ENCODE measurements around the gene AATK. TPM values are rescaled to one million over a fixed set of nuclear protein-coding genes. Genes with fewer than 3 reads are reported as not detected.

AATK gene
- 7.7 TPM for total RNA-seq (ENCODE audit: unreplicated experiment)
- long read RNA-seq, partial matches to known transcripts: 1 of 1 reads
- long read RNA-seq, other reads (novel, unspliced or antisense): 0 of 1 reads

DNA sequence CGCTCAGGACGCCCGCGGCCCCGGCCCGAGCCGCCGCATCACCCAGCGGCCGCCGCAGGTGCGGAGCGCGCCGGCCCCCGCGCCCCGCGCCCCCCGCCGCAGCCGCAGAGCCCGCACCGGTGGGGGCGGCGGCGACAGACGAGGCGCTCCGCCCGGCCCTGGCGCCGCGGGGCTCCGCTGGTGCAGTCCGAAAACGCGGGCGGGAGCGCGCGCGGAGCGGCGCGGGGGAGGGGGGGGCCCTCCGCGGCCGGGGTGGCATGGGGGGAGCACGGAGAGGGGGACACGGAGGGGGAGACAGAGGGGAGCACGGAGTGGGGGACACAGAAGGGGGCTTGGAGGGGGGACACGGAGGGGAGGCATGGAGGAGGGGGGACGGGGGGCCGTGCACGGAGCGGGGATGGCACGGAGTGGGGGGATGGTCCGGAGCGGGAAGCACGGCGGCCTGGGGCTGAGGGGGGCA is at the start of gene AATK:
Gene AATK, minus strand, starts transcription at position 189 of the 460 bp plus-strand sequence. CDS start 229 bp downstream, outside the sequence.
- DNase-seq (ENCODE audit: low spot score): no peak
- TF ChIP-seq, protein P1, sequence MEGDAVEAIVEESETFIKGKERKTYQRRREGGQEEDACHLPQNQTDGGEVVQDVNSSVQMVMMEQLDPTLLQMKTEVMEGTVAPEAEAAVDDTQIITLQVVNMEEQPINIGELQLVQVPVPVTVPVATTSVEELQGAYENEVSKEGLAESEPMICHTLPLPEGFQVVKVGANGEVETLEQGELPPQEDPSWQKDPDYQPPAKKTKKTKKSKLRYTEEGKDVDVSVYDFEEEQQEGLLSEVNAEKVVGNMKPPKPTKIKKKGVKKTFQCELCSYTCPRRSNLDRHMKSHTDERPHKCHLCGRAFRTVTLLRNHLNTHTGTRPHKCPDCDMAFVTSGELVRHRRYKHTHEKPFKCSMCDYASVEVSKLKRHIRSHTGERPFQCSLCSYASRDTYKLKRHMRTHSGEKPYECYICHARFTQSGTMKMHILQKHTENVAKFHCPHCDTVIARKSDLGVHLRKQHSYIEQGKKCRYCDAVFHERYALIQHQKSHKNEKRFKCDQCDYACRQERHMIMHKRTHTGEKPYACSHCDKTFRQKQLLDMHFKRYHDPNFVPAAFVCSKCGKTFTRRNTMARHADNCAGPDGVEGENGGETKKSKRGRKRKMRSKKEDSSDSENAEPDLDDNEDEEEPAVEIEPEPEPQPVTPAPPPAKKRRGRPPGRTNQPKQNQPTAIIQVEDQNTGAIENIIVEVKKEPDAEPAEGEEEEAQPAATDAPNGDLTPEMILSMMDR (IDR thresholded peaks at IDR 0.05; ENCODE audit: unreplicated experiment): no peak
- no peaks in the 10 kb centered on the region for H3K9me3 Mint-ChIP-seq (ENCODE audit: unreplicated experiment)
- no peaks in the 10 kb centered on the region for H3K36me3 Mint-ChIP-seq (ENCODE audit: low read depth, unreplicated experiment)
- peaks cover 2% of the 10 kb centered on the region for H3K4me1 Mint-ChIP-seq (ENCODE audit: unreplicated experiment)
- no peak within 1 kb of the TSS for H3K27ac Mint-ChIP-seq (ENCODE audit: unreplicated experiment)
- no peak within 1 kb of the TSS for H3K4me3 Mint-ChIP-seq (ENCODE audit: unreplicated experiment)
- H3K27me3 Mint-ChIP-seq (ENCODE audit: unreplicated experiment): peaks cover 7% of the 10 kb centered on the region

DNA sequence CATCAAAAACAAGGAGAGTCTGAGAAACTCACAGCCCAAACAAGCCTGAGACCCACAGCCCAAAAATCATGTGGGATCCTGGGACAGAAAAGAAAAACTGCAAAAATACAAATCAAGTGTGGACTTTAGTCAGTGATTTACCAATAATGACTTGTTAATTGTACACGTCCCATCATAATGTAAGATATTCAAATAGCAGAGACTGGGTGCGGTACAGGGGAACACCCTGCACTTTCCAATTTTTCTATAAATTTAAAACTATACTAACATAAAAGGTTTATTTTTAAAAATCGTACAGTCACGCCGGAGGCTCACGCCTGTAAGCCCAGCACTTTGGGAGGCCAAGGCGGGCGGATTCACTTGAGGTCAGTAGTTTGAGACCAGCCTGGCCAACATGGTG is 48.0 kb upstream of the AATK start:
- H3K4me1 Mint-ChIP-seq (ENCODE audit: unreplicated experiment): peaks cover 5% of the 10 kb centered on the region
- H3K27me3 Mint-ChIP-seq (ENCODE audit: unreplicated experiment): peaks cover 6% of the 10 kb centered on the region
- no peak for DNase-seq (ENCODE audit: low spot score)
- no peak overlapping the region for H3K4me3 Mint-ChIP-seq (ENCODE audit: unreplicated experiment)
- TF ChIP-seq, protein P1 (IDR thresholded peaks at IDR 0.05; ENCODE audit: unreplicated experiment): no peak
- H3K9me3 Mint-ChIP-seq (ENCODE audit: unreplicated experiment): no peaks in the 10 kb centered on the region
- no peaks in the 10 kb centered on the region for H3K36me3 Mint-ChIP-seq (ENCODE audit: low read depth, unreplicated experiment)
- no peak overlapping the region for H3K27ac Mint-ChIP-seq (ENCODE audit: unreplicated experiment)

- H3K27me3 Mint-ChIP-seq (ENCODE audit: unreplicated experiment): peaks cover 4% of the 10 kb centered on the region
- DNase-seq (ENCODE audit: low spot score): no peak
Measured at GRCh38 chr17:81212365-81212764, 46.3 kb upstream of the AATK start.

GRCh38 chr17:81210868-81211267 is 44.8 kb upstream of the AATK start:
- H3K36me3 Mint-ChIP-seq (ENCODE audit: low read depth, unreplicated experiment): no peaks in the 10 kb centered on the region
- DNase-seq (ENCODE audit: low spot score): no peak
- no peak overlapping the region for H3K27ac Mint-ChIP-seq (ENCODE audit: unreplicated experiment)
- no peak overlapping the region for H3K4me3 Mint-ChIP-seq (ENCODE audit: unreplicated experiment)
- H3K4me1 Mint-ChIP-seq (ENCODE audit: unreplicated experiment): no peaks in the 10 kb centered on the region
- TF ChIP-seq, protein P1 (IDR thresholded peaks at IDR 0.05; ENCODE audit: unreplicated experiment): no peak
- H3K9me3 Mint-ChIP-seq (ENCODE audit: unreplicated experiment): no peaks in the 10 kb centered on the region
- peaks cover 1% of the 10 kb centered on the region for H3K27me3 Mint-ChIP-seq (ENCODE audit: unreplicated experiment)

More at GRCh38 chr17:81212365-81212764, 46.3 kb upstream of the AATK start:
- Mint-ChIP-seq H3K27ac (ENCODE audit: unreplicated experiment) (no peak overlapping the region), H3K36me3 (ENCODE audit: low read depth, unreplicated experiment) (no peaks in the 10 kb centered on the region), H3K4me1 (ENCODE audit: unreplicated experiment) (peaks cover 5% of the 10 kb centered on the region), H3K4me3 (ENCODE audit: unreplicated experiment) (no peak overlapping the region), H3K9me3 (ENCODE audit: unreplicated experiment) (no peaks in the 10 kb centered on the region)
- TF ChIP-seq, protein P1 (IDR thresholded peaks at IDR 0.05; ENCODE audit: unreplicated experiment): no peak

DNA sequence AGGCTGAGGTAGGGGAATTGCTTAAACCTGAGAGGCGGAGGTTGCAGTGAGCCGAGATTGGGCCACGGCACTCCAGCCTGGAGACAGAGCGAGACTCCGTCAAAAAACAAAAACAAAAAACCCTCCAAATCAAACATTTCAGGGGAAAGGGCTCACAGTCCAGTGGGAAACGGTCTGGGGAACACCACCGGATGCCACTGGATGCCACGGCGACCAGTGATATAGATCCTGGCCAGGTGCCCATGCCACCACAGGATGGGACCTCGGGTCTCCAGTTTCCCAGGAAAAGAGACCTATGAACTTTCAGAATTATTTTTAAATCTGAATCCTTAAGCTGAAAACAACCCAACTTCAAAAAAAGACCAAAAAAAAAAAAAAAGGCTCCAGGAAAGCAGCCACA is 44.4 kb upstream of the AATK start:
- H3K9me3 Mint-ChIP-seq (ENCODE audit: unreplicated experiment): no peaks in the 10 kb centered on the region
- TF ChIP-seq, protein P1 (IDR thresholded peaks at IDR 0.05; ENCODE audit: unreplicated experiment): no peak
- DNase-seq (ENCODE audit: low spot score): no peak
- H3K36me3 Mint-ChIP-seq (ENCODE audit: low read depth, unreplicated experiment): no peaks in the 10 kb centered on the region
- H3K4me3 Mint-ChIP-seq (ENCODE audit: unreplicated experiment): no peak overlapping the region
- H3K4me1 Mint-ChIP-seq (ENCODE audit: unreplicated experiment): no peaks in the 10 kb centered on the region
- H3K27me3 Mint-ChIP-seq (ENCODE audit: unreplicated experiment): peaks cover 1% of the 10 kb centered on the region
- H3K27ac Mint-ChIP-seq (ENCODE audit: unreplicated experiment): no peak overlapping the region
